BLaER1 treated with 17β-estradiol and CSF1 and Interleukin-3, amounts not matched to agents 10 nM and 100 nM (cell line): ENCODE results near the gene SEPTIN1.
A peak's percentile ranks its signal among the peaks of the same experiment; 100 is the strongest.

ENCODE experiments used
- H3K27ac ChIP-seq, 11 experiments: shearing (Covaris generic); formaldehyde crosslinking; 2 replicates each; pipeline ENCODE4 v1.8.1; 2022
- H3K27me3 ChIP-seq, 11 experiments: shearing (Covaris generic); formaldehyde crosslinking; 2 replicates each; pipeline ENCODE4 v1.8.1; 2022
- H3K36me3 ChIP-seq, 11 experiments: shearing (Covaris generic); formaldehyde crosslinking; 2 replicates each; pipeline ENCODE4 v1.8.1; 2022
- H3K4me1 ChIP-seq, 10 experiments: shearing (Covaris generic); formaldehyde crosslinking; 2 replicates each; pipeline ENCODE4 v1.8.1; 2022
- H3K4me2 ChIP-seq, 11 experiments: shearing (Covaris generic); formaldehyde crosslinking; 2 replicates each; pipeline ENCODE4 v1.8.1; 2022
- H3K4me3 ChIP-seq, 10 experiments: shearing (Covaris generic); formaldehyde crosslinking; 2 replicates each; pipeline ENCODE4 v1.8.1; 2022
- H3K9ac ChIP-seq, 11 experiments: shearing (Covaris generic); formaldehyde crosslinking; 2 replicates each; pipeline ENCODE4 v1.8.1; 2022
- H3K9me3 ChIP-seq, 11 experiments: shearing (Covaris generic); formaldehyde crosslinking; replicated peaks in 1 of 11; 2 replicates each; pipeline ENCODE4 v1.8.1; 2022
- H4K20me1 ChIP-seq, 11 experiments: shearing (Covaris generic); formaldehyde crosslinking; 2 replicates each; pipeline ENCODE4 v1.8.1; 2022
- Cebpa-rat ChIP-seq, 11 experiments: shearing (Covaris generic); IDR thresholded peaks; 2 replicates each; pipeline ENCODE4 v1.8.1; 2022

The SEPTIN1 gene

GRCh38 chr16:30359871-30360170, 22.5 kb downstream of the SEPTIN1 start:
- peaks cover 22 to 33% (median 27%) of the 10 kb centered on the region in 10 experiments for H3K4me1 ChIP-seq
- H3K4me3 ChIP-seq, result no peak overlapping the region
- H3K9me3 ChIP-seq, result no peaks in the 10 kb centered on the region
- peak overlapping the region in 1 of 11 experiments; percentile 13; a peak in 1 of 22 replicates for H3K27ac ChIP-seq
- H3K27me3 ChIP-seq, result no peaks in the 10 kb centered on the region
- H3K4me2 ChIP-seq, result no peak overlapping the region
- peaks cover 80 to 87% (median 84%) of the 10 kb centered on the region in 11 experiments for H3K36me3 ChIP-seq
- H3K9ac ChIP-seq, result peak overlapping the region in 7 of 11 experiments; percentile 15 to 44 (median 32); a peak in 9 of 22 replicates
- no peak for TF ChIP-seq Cebpa-rat (IDR thresholded peaks at IDR 0.05)
- peaks cover 4 to 81% (median 42%) of the 10 kb centered on the region in 11 experiments; a peak in 20 of 22 replicates for H4K20me1 ChIP-seq

GRCh38 chr16:30358990-30359870, 23.1 kb downstream of the SEPTIN1 start:
- Histone ChIP-seq H3K36me3 (peaks cover 74 to 82% (median 78%) of the 10 kb centered on the region in 11 experiments), H3K27me3 (no peaks in the 10 kb centered on the region), H3K27ac (0 out of 22 replicates have a peak overlapping the region, but pooled peaks of 1 of the 11 experiments have one; percentile 13), H3K4me1 (peaks cover 22 to 31% (median 26%) of the 10 kb centered on the region in 10 experiments), H4K20me1 (peaks cover 1 to 76% (median 40%) of the 10 kb centered on the region in 11 experiments; a peak in 18 of 22 replicates), H3K4me2 (no peak overlapping the region), H3K4me3 (no peak overlapping the region), H3K9ac (peak overlapping the region in 8 of 11 experiments; percentile 15 to 91 (median 29); a peak in 7 of 22 replicates), H3K9me3 (no peaks in the 10 kb centered on the region)
- no peak for TF ChIP-seq Cebpa-rat (IDR thresholded peaks at IDR 0.05)

GRCh38 chr16:30358577-30358936, 23.8 kb downstream of the SEPTIN1 start:
- Histone ChIP-seq H3K9me3 (no peaks in the 10 kb centered on the region), H3K4me3 (no peak overlapping the region), H4K20me1 (peaks cover 7 to 75% (median 41%) of the 10 kb centered on the region in 11 experiments; a peak in 18 of 22 replicates), H3K27ac (no peak overlapping the region), H3K27me3 (no peaks in the 10 kb centered on the region), H3K4me2 (no peak overlapping the region), H3K9ac (peak overlapping the region in 6 of 11 experiments; percentile 11 to 91 (median 34); a peak in 4 of 22 replicates), H3K4me1 (peaks cover 28 to 37% (median 33%) of the 10 kb centered on the region in 10 experiments), H3K36me3 (peaks cover 72 to 80% (median 76%) of the 10 kb centered on the region in 11 experiments)
- no peak for TF ChIP-seq Cebpa-rat (IDR thresholded peaks at IDR 0.05)

GRCh38 chr16:30357715-30358576, 24.4 kb downstream of the SEPTIN1 start:
- Histone ChIP-seq H3K27ac (peak overlapping the region in 7 of 11 experiments; percentile 6 to 41 (median 36); a peak in 6 of 22 replicates), H3K4me1 (peaks cover 31 to 43% (median 37%) of the 10 kb centered on the region in 10 experiments), H3K27me3 (no peaks in the 10 kb centered on the region), H3K9ac (peak overlapping the region; percentile 18 to 96 (median 42); a peak in 14 of 22 replicates), H3K4me2 (peak overlapping the region in 8 of 11 experiments; percentile 7 to 98 (median 96); a peak in 10 of 22 replicates), H4K20me1 (peaks cover 10 to 74% (median 41%) of the 10 kb centered on the region in 11 experiments; a peak in 18 of 22 replicates), H3K9me3 (no peaks in the 10 kb centered on the region), H3K36me3 (peaks cover 72 to 80% (median 77%) of the 10 kb centered on the region in 11 experiments), H3K4me3 (no peak overlapping the region)
- no peak for TF ChIP-seq Cebpa-rat (IDR thresholded peaks at IDR 0.05)

GRCh38 chr16:30357085-30357714, 25.2 kb downstream of the SEPTIN1 start:
- Histone ChIP-seq H3K4me3 (0 out of 20 replicates have a peak overlapping the region, but pooled peaks of 2 of the 10 experiments have one; percentile 99 to 100), H4K20me1 (peaks cover 10 to 74% (median 39%) of the 10 kb centered on the region in 11 experiments; a peak in 18 of 22 replicates), H3K4me1 (peaks cover 31 to 47% (median 39%) of the 10 kb centered on the region in 10 experiments), H3K36me3 (peaks cover 72 to 80% (median 77%) of the 10 kb centered on the region in 11 experiments), H3K4me2 (peak overlapping the region; percentile 7 to 98 (median 95); a peak in 17 of 22 replicates), H3K9me3 (no peaks in the 10 kb centered on the region), H3K27ac (peak overlapping the region in 7 of 11 experiments; percentile 6 to 90 (median 38); a peak in 6 of 22 replicates), H3K27me3 (no peaks in the 10 kb centered on the region), H3K9ac (peak overlapping the region; percentile 18 to 96 (median 87); a peak in 14 of 22 replicates)
- TF ChIP-seq Cebpa-rat (IDR thresholded peaks at IDR 0.05), result no peak

- H3K4me3 ChIP-seq, result peak overlapping the region; percentile 78 to 100 (median 98); a peak in 19 of 20 replicates
- H3K9ac ChIP-seq, result peak overlapping the region; percentile 87 to 96 (median 93); a peak in 20 of 22 replicates
- no peaks in the 10 kb centered on the region for H3K9me3 ChIP-seq
- TF ChIP-seq Cebpa-rat (IDR thresholded peaks at IDR 0.05), result no peak
- peaks cover 74 to 80% (median 77%) of the 10 kb centered on the region in 11 experiments for H3K36me3 ChIP-seq
- peak overlapping the region; percentile 88 to 98 (median 95) for H3K4me2 ChIP-seq
- H3K27ac ChIP-seq, result peak overlapping the region in 8 of 11 experiments; percentile 89 to 93 (median 90); a peak in 14 of 22 replicates
- H4K20me1 ChIP-seq, result peaks cover 10 to 76% (median 41%) of the 10 kb centered on the region in 11 experiments; a peak in 19 of 22 replicates
- peaks cover 31 to 54% (median 40%) of the 10 kb centered on the region in 10 experiments for H3K4me1 ChIP-seq
- no peaks in the 10 kb centered on the region for H3K27me3 ChIP-seq
Measured at GRCh38 chr16:30356401-30357084, 25.8 kb downstream of the SEPTIN1 start.

GRCh38 chr16:30355954-30356308, 26.4 kb downstream of the SEPTIN1 start:
- peaks cover 33 to 60% (median 45%) of the 10 kb centered on the region in 10 experiments for H3K4me1 ChIP-seq
- H3K27ac ChIP-seq, result peak overlapping the region; percentile 82 to 93 (median 91); a peak in 21 of 22 replicates
- H3K4me3 ChIP-seq, result peak overlapping the region; percentile 78 to 100 (median 98)
- H3K9ac ChIP-seq, result peak overlapping the region; percentile 87 to 96 (median 93)
- no peaks in the 10 kb centered on the region for H3K27me3 ChIP-seq
- TF ChIP-seq Cebpa-rat (IDR thresholded peaks at IDR 0.05), result no peak
- peaks cover 10 to 76% (median 40%) of the 10 kb centered on the region in 11 experiments; a peak in 19 of 22 replicates for H4K20me1 ChIP-seq
- peak overlapping the region; percentile 88 to 98 (median 95) for H3K4me2 ChIP-seq
- peaks cover 74 to 81% (median 77%) of the 10 kb centered on the region in 11 experiments for H3K36me3 ChIP-seq
- H3K9me3 ChIP-seq, result no peaks in the 10 kb centered on the region
